Measurements from ENCODE around the gene PLD2.

DNA sequence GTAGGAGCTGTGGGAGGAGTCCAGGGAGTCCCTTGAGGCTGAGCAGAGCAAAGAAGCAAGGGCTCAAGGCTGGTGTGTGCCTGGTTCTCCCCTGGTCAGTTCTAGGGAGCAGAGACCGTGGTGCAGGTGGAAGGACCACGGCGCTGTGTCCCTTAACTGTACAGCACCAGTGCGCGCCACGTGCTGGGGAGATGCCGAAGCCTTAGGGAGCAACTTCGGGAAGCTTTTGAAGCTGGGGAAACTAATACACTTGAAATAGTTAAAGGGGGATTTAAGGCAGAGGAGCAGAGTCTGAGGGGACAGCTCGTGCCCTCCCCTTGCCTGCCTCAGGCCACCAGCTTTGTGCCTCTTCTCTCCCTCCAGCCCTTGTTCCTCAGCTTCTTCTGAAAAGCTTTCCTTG lies 53.7 kb downstream of the PLD2 start:
- TF ChIP-seq, protein P1, sequence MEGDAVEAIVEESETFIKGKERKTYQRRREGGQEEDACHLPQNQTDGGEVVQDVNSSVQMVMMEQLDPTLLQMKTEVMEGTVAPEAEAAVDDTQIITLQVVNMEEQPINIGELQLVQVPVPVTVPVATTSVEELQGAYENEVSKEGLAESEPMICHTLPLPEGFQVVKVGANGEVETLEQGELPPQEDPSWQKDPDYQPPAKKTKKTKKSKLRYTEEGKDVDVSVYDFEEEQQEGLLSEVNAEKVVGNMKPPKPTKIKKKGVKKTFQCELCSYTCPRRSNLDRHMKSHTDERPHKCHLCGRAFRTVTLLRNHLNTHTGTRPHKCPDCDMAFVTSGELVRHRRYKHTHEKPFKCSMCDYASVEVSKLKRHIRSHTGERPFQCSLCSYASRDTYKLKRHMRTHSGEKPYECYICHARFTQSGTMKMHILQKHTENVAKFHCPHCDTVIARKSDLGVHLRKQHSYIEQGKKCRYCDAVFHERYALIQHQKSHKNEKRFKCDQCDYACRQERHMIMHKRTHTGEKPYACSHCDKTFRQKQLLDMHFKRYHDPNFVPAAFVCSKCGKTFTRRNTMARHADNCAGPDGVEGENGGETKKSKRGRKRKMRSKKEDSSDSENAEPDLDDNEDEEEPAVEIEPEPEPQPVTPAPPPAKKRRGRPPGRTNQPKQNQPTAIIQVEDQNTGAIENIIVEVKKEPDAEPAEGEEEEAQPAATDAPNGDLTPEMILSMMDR (IDR thresholded peaks at IDR 0.05), result no peak
- no peak for TF ChIP-seq POLR2A (IDR thresholded peaks at IDR 0.05)

All from body of pancreas (tissue), 4 donors.